C4-2B (cell line): ENCODE data around the gene DNAH6.

ENCODE experiments used
- CTCF ChIP-seq: fragments of 450-650 bp; conservative IDR thresholded peaks from 2 replicates; pipeline ENCODE4 v1.5.1; 2017; ENCODE audit warnings: mild to moderate bottlenecking
- ZFX ChIP-seq: fragments of 450-650 bp; IDR thresholded peaks from 2 replicates; pipeline ENCODE4 v1.6.1; 2017

GRCh38 chr2:84537251-84537650 lies 21.0 kb downstream of the DNAH6 start:
- TF ChIP-seq CTCF (no peak), ZFX (no peak)
